ENCODE results near the gene ATRN. TPM values are rescaled to one million over a fixed set of nuclear protein-coding genes. Genes with fewer than 3 reads are reported as not detected.
"Not testable (repeated sequence)": the region's sequence is repeated elsewhere in the genome, so short reads cannot be mapped to it uniquely, and the experiment has no call there.

Gene ATRN
- total RNA-seq, 1 donor from 2014 or later, result 21.4 TPM

DNA sequence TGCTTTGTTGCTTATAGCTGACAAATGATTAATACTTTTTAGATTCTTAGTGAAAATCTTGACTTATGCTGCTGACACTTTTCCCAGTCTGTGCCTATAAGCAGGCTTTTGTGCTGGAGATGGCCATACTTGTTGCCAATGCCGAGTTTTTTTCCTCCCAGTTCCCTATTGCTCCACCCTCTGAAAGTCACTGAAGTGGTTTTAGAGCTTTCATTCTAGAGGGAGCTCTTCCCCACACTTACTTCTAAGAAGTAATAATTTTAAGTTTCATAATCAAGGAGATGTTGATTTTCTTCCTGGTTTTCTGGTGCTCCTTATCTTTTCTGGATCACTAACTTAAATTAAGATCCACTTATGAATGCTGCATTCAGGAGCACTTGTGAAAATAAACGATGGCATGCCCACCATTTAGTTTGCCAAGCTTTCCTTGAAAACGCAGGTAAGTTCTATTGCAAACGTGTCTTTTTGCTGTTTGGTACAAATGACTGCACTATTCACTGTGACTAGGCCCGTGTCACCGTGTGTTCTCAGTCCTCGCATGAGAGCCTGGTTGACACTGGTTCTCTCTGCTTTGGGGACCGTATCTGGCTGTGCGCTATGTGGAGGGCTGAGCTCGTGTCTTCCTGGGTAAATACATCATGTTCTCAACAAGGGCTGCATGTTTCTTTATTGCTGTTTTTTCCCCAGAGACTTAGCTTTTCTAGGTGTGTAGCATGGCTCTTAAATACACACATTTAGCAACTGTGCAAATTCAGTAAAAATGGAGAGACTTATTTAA lies 142.2 kb downstream of the ATRN start:
- no peaks in the 10 kb centered on the region for H3K9me3 ChIP-seq (ENCODE audit: control insufficient read depth in 3 of 3, low read length in 3 of 3)
- no peak overlapping the region for H3K4me3 ChIP-seq (ENCODE audit: low read length in 3 of 3)
- no peak overlapping the region for H3K9ac ChIP-seq (ENCODE audit: low read depth in 1 of 3, low read length in 3 of 3)
- H3K27ac ChIP-seq (ENCODE audit: low read depth, low read length), result no peak overlapping the region
- no peaks in the 10 kb centered on the region for H3K36me3 ChIP-seq (ENCODE audit: control insufficient read depth in 3 of 3, insufficient read depth in 3 of 3, low read length in 3 of 3)
- H3K4me1 ChIP-seq (ENCODE audit: control insufficient read depth in 3 of 3, insufficient read depth in 3 of 3, low read length in 3 of 3), result no peaks in the 10 kb centered on the region
- no peaks in the 10 kb centered on the region for H3K27me3 ChIP-seq (ENCODE audit: control insufficient read depth in 3 of 3, insufficient read depth in 3 of 3, low read length in 3 of 3)

DNA sequence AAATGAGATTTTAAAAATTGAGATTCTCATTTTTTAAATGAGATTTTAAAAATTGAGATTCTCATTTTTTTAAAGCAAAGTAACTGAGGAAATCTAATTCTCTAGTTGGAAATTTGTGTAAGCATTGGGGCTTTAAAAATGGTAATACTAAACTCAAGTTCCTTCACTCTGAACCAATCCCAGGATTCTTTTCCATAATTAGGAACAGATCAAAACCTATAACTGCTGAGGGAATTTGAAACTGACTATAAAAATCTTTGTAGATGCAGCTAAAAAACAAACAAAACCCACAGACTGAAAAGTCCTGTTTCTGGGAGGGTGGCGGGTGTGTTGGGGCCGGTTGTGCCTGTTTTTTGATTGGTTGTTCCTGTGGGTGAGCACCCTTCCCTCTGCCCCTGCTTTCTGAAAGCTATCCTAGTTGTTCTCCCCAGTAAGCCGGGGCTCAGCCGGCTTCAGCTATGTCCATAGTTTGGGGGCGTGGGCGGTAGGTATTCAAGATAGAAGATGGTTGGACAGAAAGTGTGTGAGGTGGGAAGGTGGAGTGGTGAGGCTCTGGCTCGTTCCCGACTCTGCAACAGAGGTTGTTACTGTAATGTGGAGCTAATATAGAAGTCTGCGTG lies 143.1 kb downstream of the ATRN start:
- H3K9me3 ChIP-seq (ENCODE audit: control insufficient read depth in 3 of 3, low read length in 3 of 3), result no peaks in the 10 kb centered on the region
- H3K27me3 ChIP-seq (ENCODE audit: control insufficient read depth in 3 of 3, insufficient read depth in 3 of 3, low read length in 3 of 3), result no peaks in the 10 kb centered on the region
- H3K9ac ChIP-seq (ENCODE audit: low read depth in 1 of 3, low read length in 3 of 3), result no peak overlapping the region
- no peak overlapping the region for H3K27ac ChIP-seq (ENCODE audit: low read depth, low read length)
- H3K4me1 ChIP-seq (ENCODE audit: control insufficient read depth in 3 of 3, insufficient read depth in 3 of 3, low read length in 3 of 3), result no peaks in the 10 kb centered on the region
- peaks cover 0 to under 1% (median 0%) of the 10 kb centered on the region in 3 donors for H3K36me3 ChIP-seq (ENCODE audit: control insufficient read depth in 3 of 3, insufficient read depth in 3 of 3, low read length in 3 of 3)
- H3K4me3 ChIP-seq (ENCODE audit: low read length in 3 of 3), result no peak overlapping the region

GRCh38 chr20:3614466-3614865 lies 143.6 kb downstream of the ATRN start:
- Histone ChIP-seq H3K36me3 (ENCODE audit: control insufficient read depth in 3 of 3, insufficient read depth in 3 of 3, low read length in 3 of 3) (peaks cover 0 to 2% (median 0%) of the 10 kb centered on the region in 3 donors), H3K27ac (ENCODE audit: low read depth, low read length) (no peak overlapping the region), H3K27me3 (ENCODE audit: control insufficient read depth in 3 of 3, insufficient read depth in 3 of 3, low read length in 3 of 3) (no peaks in the 10 kb centered on the region), H3K9me3 (ENCODE audit: control insufficient read depth in 3 of 3, low read length in 3 of 3) (no peaks in the 10 kb centered on the region), H3K9ac (ENCODE audit: low read depth in 1 of 3, low read length in 3 of 3) (no peak overlapping the region), H3K4me1 (ENCODE audit: control insufficient read depth in 3 of 3, insufficient read depth in 3 of 3, low read length in 3 of 3) (no peaks in the 10 kb centered on the region), H3K4me3 (ENCODE audit: low read length in 3 of 3) (no peak overlapping the region)

- H3K9ac ChIP-seq (ENCODE audit: low read depth in 1 of 3, low read length in 3 of 3); H3K36me3 ChIP-seq (ENCODE audit: control insufficient read depth in 3 of 3, insufficient read depth in 3 of 3, low read length in 3 of 3); H3K4me1 ChIP-seq (ENCODE audit: control insufficient read depth in 3 of 3, insufficient read depth in 3 of 3, low read length in 3 of 3); H3K4me3 ChIP-seq (ENCODE audit: low read length in 3 of 3); H3K27ac ChIP-seq (ENCODE audit: low read depth, low read length); H3K9me3 ChIP-seq (ENCODE audit: control insufficient read depth in 3 of 3, low read length in 3 of 3); H3K27me3 ChIP-seq (ENCODE audit: control insufficient read depth in 3 of 3, insufficient read depth in 3 of 3, low read length in 3 of 3): not testable (repeated sequence)
These were observed 144.5 kb downstream of the ATRN start for GRCh38 chr20:3615171-3615840.

GRCh38 chr20:3616250-3616649 lies 145.4 kb downstream of the ATRN start:
- Histone ChIP-seq H3K4me3 (ENCODE audit: low read length in 3 of 3) (no peak overlapping the region), H3K27me3 (ENCODE audit: control insufficient read depth in 3 of 3, insufficient read depth in 3 of 3, low read length in 3 of 3) (no peaks in the 10 kb centered on the region), H3K9ac (ENCODE audit: low read depth in 1 of 3, low read length in 3 of 3) (no peak overlapping the region), H3K4me1 (ENCODE audit: control insufficient read depth in 3 of 3, insufficient read depth in 3 of 3, low read length in 3 of 3) (no peaks in the 10 kb centered on the region), H3K27ac (ENCODE audit: low read depth, low read length) (no peak overlapping the region), H3K9me3 (ENCODE audit: control insufficient read depth in 3 of 3, low read length in 3 of 3) (no peaks in the 10 kb centered on the region), H3K36me3 (ENCODE audit: control insufficient read depth in 3 of 3, insufficient read depth in 3 of 3, low read length in 3 of 3) (peaks cover 0 to 2% (median 0%) of the 10 kb centered on the region in 3 donors)

DNA sequence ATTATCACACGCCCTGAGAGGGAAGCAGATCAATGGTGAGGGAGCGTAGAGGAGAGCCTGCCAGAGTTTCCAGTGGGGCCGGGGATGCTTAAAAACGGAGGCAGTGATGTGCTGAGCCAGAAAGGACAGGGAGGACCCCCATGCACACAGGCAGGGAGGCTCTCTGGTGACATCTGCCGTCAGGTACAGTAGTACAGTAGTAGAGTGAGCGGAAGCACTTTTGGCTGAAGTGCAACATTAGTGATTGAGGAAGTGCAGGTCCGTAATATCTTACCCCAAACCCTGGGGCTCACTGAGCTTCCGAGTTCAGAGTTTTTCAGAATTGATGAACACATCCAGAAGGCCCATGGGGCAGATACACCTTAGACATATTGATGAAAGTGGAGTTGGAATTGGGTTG lies 150.3 kb downstream of the ATRN start:
- no peaks in the 10 kb centered on the region for H3K9me3 ChIP-seq (ENCODE audit: control insufficient read depth in 3 of 3, low read length in 3 of 3)
- H3K4me1 ChIP-seq (ENCODE audit: control insufficient read depth in 3 of 3, insufficient read depth in 3 of 3, low read length in 3 of 3), result no peaks in the 10 kb centered on the region
- no peaks in the 10 kb centered on the region for H3K27me3 ChIP-seq (ENCODE audit: control insufficient read depth in 3 of 3, insufficient read depth in 3 of 3, low read length in 3 of 3)
- no peak overlapping the region for H3K27ac ChIP-seq (ENCODE audit: low read depth, low read length)
- no peak overlapping the region for H3K4me3 ChIP-seq (ENCODE audit: low read length in 3 of 3)
- peaks cover 0 to 9% (median 0%) of the 10 kb centered on the region in 3 donors for H3K36me3 ChIP-seq (ENCODE audit: control insufficient read depth in 3 of 3, insufficient read depth in 3 of 3, low read length in 3 of 3)
- no peak overlapping the region for H3K9ac ChIP-seq (ENCODE audit: low read depth in 1 of 3, low read length in 3 of 3)

DNA sequence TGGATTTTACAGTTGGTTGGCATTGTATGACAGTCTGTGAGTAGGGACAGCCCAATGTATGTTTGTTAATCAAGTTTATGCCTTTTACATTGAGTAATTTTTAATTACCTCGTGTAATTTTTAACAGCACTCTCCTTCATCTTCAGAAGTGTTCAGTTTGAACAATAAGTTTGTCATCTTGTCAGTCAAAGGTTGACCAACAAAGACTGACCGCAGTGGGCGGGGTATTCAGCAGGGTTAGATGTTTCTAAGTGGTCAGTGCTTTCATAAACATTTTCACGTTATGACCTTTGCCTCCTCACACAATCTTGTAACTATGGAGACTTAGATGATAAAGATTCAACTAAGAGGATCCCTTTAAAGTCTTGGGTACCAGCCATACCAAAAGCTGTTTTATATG lies 151.6 kb downstream of the ATRN start:
- H3K9me3 ChIP-seq (ENCODE audit: control insufficient read depth in 3 of 3, low read length in 3 of 3), result no peaks in the 10 kb centered on the region
- H3K36me3 ChIP-seq (ENCODE audit: control insufficient read depth in 3 of 3, insufficient read depth in 3 of 3, low read length in 3 of 3), result peaks cover 0 to 9% (median 0%) of the 10 kb centered on the region in 3 donors
- H3K27ac ChIP-seq (ENCODE audit: low read depth, low read length), result no peak overlapping the region
- no peak overlapping the region for H3K9ac ChIP-seq (ENCODE audit: low read depth in 1 of 3, low read length in 3 of 3)
- no peaks in the 10 kb centered on the region for H3K4me1 ChIP-seq (ENCODE audit: control insufficient read depth in 3 of 3, insufficient read depth in 3 of 3, low read length in 3 of 3)
- H3K27me3 ChIP-seq (ENCODE audit: control insufficient read depth in 3 of 3, insufficient read depth in 3 of 3, low read length in 3 of 3), result no peaks in the 10 kb centered on the region
- no peak overlapping the region for H3K4me3 ChIP-seq (ENCODE audit: low read length in 3 of 3)

DNA sequence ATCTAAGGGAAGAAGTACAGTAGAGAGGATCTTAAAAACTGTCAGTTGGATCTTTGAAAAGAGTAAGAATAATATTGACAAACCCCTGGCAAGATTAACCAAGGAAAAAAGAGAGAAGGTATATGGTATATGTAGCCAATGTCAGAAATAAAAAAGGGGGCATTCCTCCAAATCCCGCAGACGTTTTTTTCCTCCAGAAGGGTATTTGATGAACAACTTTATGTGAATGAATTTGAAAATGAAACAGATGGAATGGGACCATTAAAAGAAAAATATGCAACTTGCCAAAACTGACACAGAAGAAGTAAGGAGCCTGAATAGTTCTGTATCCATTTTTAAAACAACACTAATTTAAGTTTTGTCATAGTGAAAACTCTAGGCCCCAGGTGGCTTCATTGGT lies 156.7 kb downstream of the ATRN start:
- Histone ChIP-seq H3K27ac (ENCODE audit: low read depth, low read length) (no peak overlapping the region), H3K4me3 (ENCODE audit: low read length in 3 of 3) (no peak overlapping the region), H3K9ac (ENCODE audit: low read depth in 1 of 3, low read length in 3 of 3) (no peak overlapping the region), H3K4me1 (ENCODE audit: control insufficient read depth in 3 of 3, insufficient read depth in 3 of 3, low read length in 3 of 3) (peaks cover 0 to 2% (median 0%) of the 10 kb centered on the region in 3 donors), H3K27me3 (ENCODE audit: control insufficient read depth in 3 of 3, insufficient read depth in 3 of 3, low read length in 3 of 3) (no peaks in the 10 kb centered on the region), H3K9me3 (ENCODE audit: control insufficient read depth in 3 of 3, low read length in 3 of 3) (no peaks in the 10 kb centered on the region), H3K36me3 (ENCODE audit: control insufficient read depth in 3 of 3, insufficient read depth in 3 of 3, low read length in 3 of 3) (peaks cover 3 to 23% (median 12%) of the 10 kb centered on the region in 3 donors)

GRCh38 chr20:3628502-3629314 lies 157.9 kb downstream of the ATRN start:
- H3K4me1 ChIP-seq (ENCODE audit: control insufficient read depth in 3 of 3, insufficient read depth in 3 of 3, low read length in 3 of 3), result peaks cover 0 to 2% (median 0%) of the 10 kb centered on the region in 3 donors
- no peak overlapping the region for H3K9ac ChIP-seq (ENCODE audit: low read depth in 1 of 3, low read length in 3 of 3)
- H3K27ac ChIP-seq (ENCODE audit: low read depth, low read length), result no peak overlapping the region
- no peaks in the 10 kb centered on the region for H3K27me3 ChIP-seq (ENCODE audit: control insufficient read depth in 3 of 3, insufficient read depth in 3 of 3, low read length in 3 of 3)
- H3K36me3 ChIP-seq (ENCODE audit: control insufficient read depth in 3 of 3, insufficient read depth in 3 of 3, low read length in 3 of 3), result peaks cover 3 to 23% (median 12%) of the 10 kb centered on the region in 3 donors
- no peak overlapping the region for H3K4me3 ChIP-seq (ENCODE audit: low read length in 3 of 3)
- H3K9me3 ChIP-seq (ENCODE audit: control insufficient read depth in 3 of 3, low read length in 3 of 3), result no peaks in the 10 kb centered on the region

Data from skeletal muscle tissue (tissue), 4 donors.